Neuronal stem cell (in vitro differentiated cells): ENCODE data around the gene FAM193A.
"Not testable (repeated sequence)": the region's sequence is repeated elsewhere in the genome, so short reads cannot be mapped to it uniquely, and the experiment has no call there.

Source experiments
- DNase-seq: peaks from one replicate; pipeline ENCODE4 v3.0.0-alpha.2; 2013; ENCODE audit warnings: low spot score
- H2AFZ ChIP-seq: one replicate; pipeline ENCODE4 v1.6.1; 2013; ENCODE audit warnings: mild to moderate bottlenecking, low read length, inconsistent platforms
- H2AK5ac ChIP-seq: 2 replicates; pipeline ENCODE4 v1.6.1; 2013; ENCODE audit warnings: low read depth, mild to moderate bottlenecking, inconsistent platforms, low read length, moderate library complexity, mixed read lengths
- H2BK120ac ChIP-seq: 2 replicates; pipeline ENCODE4 v1.6.1; 2013; ENCODE audit warnings: low read depth, mild to moderate bottlenecking, inconsistent platforms, low read length, moderate library complexity, mixed read lengths
- H2BK12ac ChIP-seq: one replicate; pipeline ENCODE4 v1.6.1; 2013; ENCODE audit warnings: low read length, inconsistent platforms
- H2BK15ac ChIP-seq: 2 replicates; pipeline ENCODE4 v1.6.1; 2013; ENCODE audit warnings: mild to moderate bottlenecking, low read length, inconsistent platforms, mixed read lengths
- H2BK5ac ChIP-seq: one replicate; pipeline ENCODE4 v1.6.1; 2013; ENCODE audit warnings: inconsistent platforms, mild to moderate bottlenecking, low read length, moderate library complexity
- H3K14ac ChIP-seq: one replicate; pipeline ENCODE4 v1.6.1; 2013; ENCODE audit warnings: low read length, inconsistent platforms
- H3K18ac ChIP-seq: 2 replicates; pipeline ENCODE4 v1.6.1; 2013; ENCODE audit warnings: low read length, inconsistent platforms
- H3K23ac ChIP-seq: 2 replicates; pipeline ENCODE4 v1.6.1; 2013; ENCODE audit warnings: low read depth, mild to moderate bottlenecking, mixed read lengths, low read length, inconsistent platforms; ENCODE audit not compliant: poor library complexity
- H3K27ac ChIP-seq: replicated peaks from 3 replicates; pipeline ENCODE4 v1.5.1; 2013; ENCODE audit warnings: low read length, inconsistent platforms
- H3K27me3 ChIP-seq, 3 experiments: 2 replicates each; pipeline ENCODE4 v1.6.1; 2013; ENCODE audit warnings: low read length in 3 of 3, mild to moderate bottlenecking in 2 of 3, inconsistent platforms in 1 of 3, low read depth in 1 of 3, mixed read lengths in 1 of 3, moderate library complexity in 1 of 3; ENCODE audit not compliant: control insufficient read depth in 3 of 3, insufficient read depth in 3 of 3
- H3K36me3 ChIP-seq, 2 donors: replicated peaks in 1 of 2; 2 replicates each; pipeline ENCODE4 v1.6.1; 2013; ENCODE audit warnings: low read length in 2 of 2; ENCODE audit not compliant: control insufficient read depth in 2 of 2, insufficient read depth in 2 of 2
- H3K4ac ChIP-seq: 2 replicates; pipeline ENCODE4 v1.6.1; 2013; ENCODE audit warnings: inconsistent platforms, mild to moderate bottlenecking, low read length, moderate library complexity
- H3K4me1 ChIP-seq, 2 donors: 1 replicate in 1 of 2; 2 replicates in 1 of 2; pipeline ENCODE4 v1.6.1; 2013; ENCODE audit warnings: low read length in 2 of 2, low read depth in 1 of 2; ENCODE audit not compliant: control insufficient read depth in 2 of 2, insufficient read depth in 1 of 2
- H3K4me2 ChIP-seq: one replicate; pipeline ENCODE4 v1.6.1; 2013; ENCODE audit warnings: mild to moderate bottlenecking, low read length, inconsistent platforms; ENCODE audit not compliant: insufficient read depth, poor library complexity, severe bottlenecking
- H3K4me3 ChIP-seq, 2 donors: 2 replicates each; pipeline ENCODE4 v1.5.1; 2013; ENCODE audit warnings: low read length in 2 of 2, mild to moderate bottlenecking in 2 of 2, inconsistent platforms in 1 of 2, moderate library complexity in 1 of 2
- H3K79me1 ChIP-seq: one replicate; pipeline ENCODE4 v1.6.1; 2013; ENCODE audit warnings: low read depth, mild to moderate bottlenecking, inconsistent platforms, low read length, moderate library complexity
- H3K9ac ChIP-seq: one replicate; pipeline ENCODE4 v1.6.1; 2013; ENCODE audit warnings: mild to moderate bottlenecking, low read depth, low read length, inconsistent platforms; ENCODE audit not compliant: poor library complexity
- H3K9me3 ChIP-seq, 2 donors: replicated peaks in 1 of 2; 2 replicates each; pipeline versions ENCODE3 to v1.6.1; 2013; ENCODE audit warnings: low read length in 2 of 2, mild to moderate bottlenecking in 2 of 2, inconsistent platforms in 1 of 2, low read depth in 1 of 2, mixed read lengths in 1 of 2, moderate library complexity in 1 of 2; ENCODE audit not compliant: control insufficient read depth in 2 of 2, insufficient read depth in 1 of 2
- H4K8ac ChIP-seq: one replicate; pipeline ENCODE4 v1.6.1; 2013; ENCODE audit warnings: low read depth, mild to moderate bottlenecking, inconsistent platforms, low read length, moderate library complexity
- H4K91ac ChIP-seq: one replicate; pipeline ENCODE4 v1.6.1; 2013; ENCODE audit warnings: low read length, low read depth, mild to moderate bottlenecking, inconsistent platforms; ENCODE audit not compliant: poor library complexity
- WGBS, 2 donors: extraction: QIAGEN DNeasy Blood & Tissue Kit; methylation state at CpG; one replicate each; pipeline ENCODE4 v1.1.7; 2013; ENCODE audit warnings: missing lambda C conversion rate in 2 of 2, mixed read lengths in 1 of 2; ENCODE audit not compliant: insufficient read length in 2 of 2, insufficient replicate concordance in 1 of 2; ENCODE audit errors: extremely low coverage in 2 of 2; 5-methylcytosine and 5-hydroxymethylcytosine counted together

Gene FAM193A

DNA sequence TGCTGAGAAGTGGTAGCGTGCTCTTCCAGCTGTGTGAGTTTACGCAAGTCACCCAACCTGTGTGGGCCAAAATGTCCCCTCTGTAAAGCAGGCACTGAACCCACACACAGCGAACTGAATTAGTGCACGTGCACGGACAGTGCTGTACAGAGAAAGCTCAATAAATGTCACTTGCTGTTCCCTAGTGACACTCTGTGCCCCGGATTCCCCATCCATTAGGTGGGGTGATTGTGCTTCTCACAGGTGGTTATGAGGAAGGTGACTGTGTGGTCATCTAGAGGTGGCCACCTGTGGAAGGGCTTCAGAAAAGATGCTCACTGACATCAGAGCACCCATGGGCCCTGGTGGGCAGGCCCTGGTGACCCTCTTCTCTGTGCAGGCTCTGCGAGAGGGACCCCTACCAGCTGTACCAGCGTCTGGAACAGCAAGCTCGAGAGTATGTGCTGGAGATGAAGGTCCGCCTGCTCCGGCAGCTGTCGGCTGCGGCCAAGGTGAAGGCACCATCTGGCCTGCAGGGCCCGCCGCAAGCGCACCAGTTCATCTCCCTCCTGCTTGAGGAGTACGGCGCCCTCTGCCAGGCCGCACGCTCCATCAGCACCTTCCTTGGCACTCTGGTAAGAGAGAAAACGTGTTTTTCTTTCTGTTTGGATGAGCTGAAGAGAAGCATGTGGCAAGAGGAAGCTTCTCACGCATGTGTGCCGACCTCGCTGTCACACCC, 94.3 kb downstream of the FAM193A start:
- Histone ChIP-seq H2BK15ac (no peak overlapping the region), H3K79me1 (peaks cover 9% of the 10 kb centered on the region), H3K9me3 (no peaks in the 10 kb centered on the region), H2BK5ac (no peak overlapping the region), H3K36me3 (peaks cover 30 to 82% of the 10 kb centered on the region in 2 donors), H3K14ac (no peak overlapping the region), H3K18ac (no peak overlapping the region), H4K8ac (no peak overlapping the region), H3K4ac (no peak overlapping the region), H2BK12ac (no peak overlapping the region), H3K23ac (no peak overlapping the region), H3K9ac (no peak overlapping the region), H3K4me2 (no peak overlapping the region), H2AK5ac (no peak overlapping the region), H3K4me1 (peaks cover 0 to 1% of the 10 kb centered on the region in 2 donors), H3K27ac (no peak overlapping the region), H2AFZ (no peak overlapping the region), H3K27me3 (no peaks in the 10 kb centered on the region), H3K4me3 (no peak overlapping the region), H2BK120ac (no peak overlapping the region), H4K91ac (no peak overlapping the region)
- WGBS, 2 donors, result no CpG with 5 or more reads among the region's 24 CpGs
- no peak for DNase-seq

DNA sequence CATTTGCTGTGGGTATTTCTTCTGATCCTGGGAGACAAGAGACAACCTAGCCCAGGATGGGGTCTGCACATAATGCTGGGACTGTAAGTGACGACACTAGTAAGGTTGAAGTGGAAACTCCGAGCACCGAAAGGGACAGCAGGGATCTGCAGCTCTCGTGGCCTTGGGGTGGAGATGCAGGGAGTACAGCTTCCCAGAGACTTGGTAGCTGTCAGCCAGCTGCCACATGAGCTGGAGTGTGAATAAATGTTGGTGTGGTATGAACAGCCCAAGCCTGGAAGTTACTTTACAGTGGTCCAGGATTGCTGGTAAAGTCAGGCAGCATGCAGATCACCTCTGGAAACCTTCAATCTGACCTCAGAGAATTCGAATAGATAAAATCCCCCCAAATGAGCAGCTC, 97.6 kb downstream of the FAM193A start:
- H3K9ac ChIP-seq, result no peak overlapping the region
- H4K8ac ChIP-seq, result no peak overlapping the region
- no peak for DNase-seq
- no peak overlapping the region for H4K91ac ChIP-seq
- no peak overlapping the region for H2BK15ac ChIP-seq
- peaks cover 8% of the 10 kb centered on the region for H3K79me1 ChIP-seq
- H2BK5ac ChIP-seq, result no peak overlapping the region
- peaks cover 34 to 88% of the 10 kb centered on the region in 2 donors for H3K36me3 ChIP-seq
- no peak overlapping the region for H3K18ac ChIP-seq
- WGBS, 2 donors, result no CpG with 5 or more reads among the region's 5 CpGs
- no peaks in the 10 kb centered on the region for H3K27me3 ChIP-seq
- no peak overlapping the region for H3K4me2 ChIP-seq
- no peak overlapping the region for H2AFZ ChIP-seq
- no peak overlapping the region for H3K27ac ChIP-seq
- H3K4me3 ChIP-seq, result no peak overlapping the region
- no peak overlapping the region for H3K14ac ChIP-seq
- peaks cover 0 to 1% of the 10 kb centered on the region in 2 donors for H3K4me1 ChIP-seq
- H2BK12ac ChIP-seq, result no peak overlapping the region
- no peak overlapping the region for H2AK5ac ChIP-seq
- H3K23ac ChIP-seq, result no peak overlapping the region
- H3K4ac ChIP-seq, result no peak overlapping the region
- no peak overlapping the region for H2BK120ac ChIP-seq
- no peaks in the 10 kb centered on the region for H3K9me3 ChIP-seq

DNA sequence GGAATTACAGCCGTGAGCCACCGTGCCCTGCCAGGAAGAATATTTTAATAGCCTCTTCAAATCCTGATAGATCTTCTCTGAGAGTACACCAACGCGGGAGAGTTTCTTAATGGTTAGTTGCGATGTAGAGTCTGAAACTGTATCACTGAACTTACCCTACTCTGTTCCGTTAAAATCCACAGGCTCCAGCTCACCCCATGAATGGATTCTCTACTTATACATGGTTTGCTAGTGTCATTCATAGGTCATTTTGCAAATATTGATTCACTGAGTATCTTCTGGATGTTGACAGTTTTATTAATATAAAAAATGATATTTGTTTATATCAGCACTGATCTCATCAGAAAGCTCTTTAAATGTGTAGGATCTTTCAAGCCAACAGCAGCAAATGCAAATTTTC, 99.9 kb downstream of the FAM193A start:
- no peak overlapping the region for H2AK5ac ChIP-seq
- no peak overlapping the region for H3K4me2 ChIP-seq
- no peak for DNase-seq
- H3K9me3 ChIP-seq, result no peaks in the 10 kb centered on the region
- no peak overlapping the region for H3K4me3 ChIP-seq
- H3K4ac ChIP-seq, result no peak overlapping the region
- H3K27ac ChIP-seq, result no peak overlapping the region
- H4K8ac ChIP-seq, result no peak overlapping the region
- no peak overlapping the region for H2BK120ac ChIP-seq
- no CpG with 5 or more reads among the region's 6 CpGs for WGBS, 2 donors
- no peak overlapping the region for H4K91ac ChIP-seq
- H3K27me3 ChIP-seq, result no peaks in the 10 kb centered on the region
- no peak overlapping the region for H3K14ac ChIP-seq
- no peak overlapping the region for H2AFZ ChIP-seq
- H2BK15ac ChIP-seq, result no peak overlapping the region
- H3K9ac ChIP-seq, result no peak overlapping the region
- peaks cover 35 to 86% of the 10 kb centered on the region in 2 donors for H3K36me3 ChIP-seq
- no peak overlapping the region for H3K23ac ChIP-seq
- no peaks in the 10 kb centered on the region for H3K4me1 ChIP-seq
- no peak overlapping the region for H2BK12ac ChIP-seq
- no peak overlapping the region for H2BK5ac ChIP-seq
- H3K18ac ChIP-seq, result no peak overlapping the region
- peaks cover 3% of the 10 kb centered on the region for H3K79me1 ChIP-seq

DNA sequence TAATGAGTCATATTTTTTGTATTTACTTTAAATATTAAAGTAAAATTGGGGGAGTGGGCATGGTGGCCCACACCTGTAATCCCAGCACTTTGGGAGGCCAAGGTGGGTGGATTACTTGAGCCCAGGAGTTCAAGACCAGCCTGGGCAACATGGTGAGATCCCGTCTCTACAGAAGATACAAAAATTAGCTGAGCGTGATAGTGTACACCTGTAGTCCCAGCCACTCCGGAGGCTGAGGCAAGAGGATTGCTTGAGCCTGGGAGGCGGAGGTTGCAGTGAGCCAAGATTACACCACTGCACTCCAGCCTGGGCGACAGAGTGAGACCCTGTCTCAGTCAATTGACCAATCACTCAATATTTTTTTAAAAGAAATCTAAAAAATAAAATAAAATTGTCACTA, 100.5 kb downstream of the FAM193A start:
- H3K4me1 ChIP-seq, H3K4me2 ChIP-seq, H2BK12ac ChIP-seq, H3K27me3 ChIP-seq, H4K91ac ChIP-seq, DNase-seq, H3K27ac ChIP-seq, H3K18ac ChIP-seq, H3K4ac ChIP-seq, H3K4me3 ChIP-seq, H2BK120ac ChIP-seq, H4K8ac ChIP-seq, H3K23ac ChIP-seq, H2AK5ac ChIP-seq, H3K9me3 ChIP-seq, H2AFZ ChIP-seq, H3K79me1 ChIP-seq, H2BK5ac ChIP-seq, H3K9ac ChIP-seq, H2BK15ac ChIP-seq, H3K14ac ChIP-seq: not testable (repeated sequence)
- no CpG with 5 or more reads among the region's 5 CpGs for WGBS, 2 donors
- peaks cover 30 to 86% of the 10 kb centered on the region in 2 donors for H3K36me3 ChIP-seq
